SU-DHL-6 (cell line): ENCODE measurements around the gene MRPL21.

ENCODE experiments used
- CTCF ChIP-seq: fragments of 200-600 bp; sonication (generic); IDR thresholded peaks from one replicate; pipeline ENCODE4 v1.5.1; 2017; ENCODE audit warnings: antibody characterized with exemption, mild to moderate bottlenecking, low read length, moderate library complexity; ENCODE audit not compliant: insufficient read depth, poor library complexity, severe bottlenecking
- EZH2phosphoT487 ChIP-seq: fragments of 200-600 bp; sonication (generic), shearing (Covaris generic); conservative IDR thresholded peaks from 2 replicates; pipeline ENCODE4 v1.6.1; 2018; ENCODE audit warnings: mild to moderate bottlenecking, antibody characterized with exemption, low read length, moderate library complexity, mixed read lengths

GRCh38 chr11:68865241-68865640, 38.4 kb downstream of the MRPL21 start:
- TF ChIP-seq CTCF: no peak
- no peak for TF ChIP-seq EZH2phosphoT487
